K562 (cell line): ENCODE results near the gene RPH3AL. TPM values are rescaled to one million over a fixed set of nuclear protein-coding genes. Genes with fewer than 3 reads are reported as not detected.

Source experiments
- ATAC-seq: fragments of 200-7000 bp; cut with Tn5 transposase; 3 replicates; pipeline ENCODE4 v1.9.1; 2020; ENCODE audit warnings: moderate library complexity
- BruUV-seq: library from RNA; stranded (reverse); fragments of 400-500 nt; replicated peaks from 2 replicates; lab custom pipeline; 2021; lab: Mats Ljungman, UMichigan
- CTCF ChIA-PET: fragments of 300-600 bp; formaldehyde crosslinking; extraction: SDS; loops from one replicate; lab custom pipeline; 2021; ENCODE audit warnings: low intra/inter-chr PET ratio; lab: Yijun Ruan, JAX
- POLR2A ChIA-PET: fragments of 300-600, 350-650 bp; sonication (Branson Sonifier 250); formaldehyde crosslinking; extraction: SDS; loops from one replicate; lab custom pipeline; 2021; ENCODE audit warnings: antibody characterized with exemption, inconsistent platforms; lab: Yijun Ruan, JAX
- DNase-seq, 4 experiments: peaks; one replicate each; pipeline versions ENCODE4 v3.0.0 to v3.0.0-alpha.2; 2011 to 2018; ENCODE audit warnings: low spot score in 3 of 4, mixed read lengths in 3 of 4; ENCODE audit errors: extremely low read depth in 1 of 4
- FAIRE-seq: peaks from 2 replicates; lab custom pipeline; 2011; peaks lifted over from hg19 to GRCh38; lab: Jason Lieb, UNC
- H2AFZ ChIP-seq: 2 replicates; pipeline ENCODE4 v1.6.0; 2011; ENCODE audit warnings: low read depth, low read length, control low read depth, inconsistent platforms
- H3K27ac ChIP-seq: fragments of 200-600 bp; 3 replicates; pipeline ENCODE4 v1.8.0; 2011; ENCODE audit warnings: low read depth, mild to moderate bottlenecking, control low read depth, inconsistent platforms, low read length, moderate library complexity, mixed read lengths; ENCODE audit errors: extremely low read depth
- H3K27me3 ChIP-seq, 2 experiments: fragments of 300-600 bp in 1 of 2; 2 replicates in 1 of 2; 3 replicates in 1 of 2; pipeline versions ENCODE4 v1.6.0 to v1.8.0; 2011; ENCODE audit warnings: inconsistent platforms in 2 of 2, low read length in 2 of 2, mild to moderate bottlenecking in 1 of 2, mixed read lengths in 1 of 2, moderate library complexity in 1 of 2; ENCODE audit not compliant: control insufficient read depth in 2 of 2, insufficient read depth in 2 of 2
- H3K36me3 ChIP-seq: fragments of 300-600 bp; 3 replicates; pipeline ENCODE4 v1.8.0; 2011; ENCODE audit warnings: mild to moderate bottlenecking, low read length, inconsistent platforms; ENCODE audit not compliant: control insufficient read depth, insufficient read depth
- H3K4me1 ChIP-seq, 2 experiments: fragments of 200-600 bp in 1 of 2; replicated peaks in 1 of 2; 2 replicates in 1 of 2; 3 replicates in 1 of 2; pipeline versions ENCODE4 v1.5.1 to v1.8.0; 2011; ENCODE audit warnings: inconsistent platforms in 2 of 2, low read length in 2 of 2, mild to moderate bottlenecking in 1 of 2, mixed read lengths in 1 of 2, moderate library complexity in 1 of 2; ENCODE audit not compliant: control insufficient read depth in 2 of 2, insufficient read depth in 2 of 2
- H3K4me2 ChIP-seq: 2 replicates; pipeline ENCODE4 v1.6.1; 2011; ENCODE audit warnings: low read length, control low read depth, inconsistent platforms, mixed read lengths; ENCODE audit not compliant: insufficient read depth
- H3K4me3 ChIP-seq: fragments of 200-600 bp; sonication (generic), shearing (Covaris generic); 2 replicates; pipeline ENCODE4 v1.5.1; 2016; ENCODE audit warnings: control low read depth, inconsistent platforms
- H3K79me2 ChIP-seq: fragments of 200-600 bp; 3 replicates; pipeline ENCODE4 v1.8.0; 2011; ENCODE audit warnings: low read length, inconsistent platforms; ENCODE audit not compliant: control insufficient read depth, insufficient read depth
- H3K9ac ChIP-seq, 2 experiments: 2 replicates each; pipeline versions ENCODE4 v1.6.0 to v1.6.1; 2011; ENCODE audit warnings: low read depth in 2 of 2, low read length in 2 of 2, control low read depth in 1 of 2, inconsistent platforms in 1 of 2, mild to moderate bottlenecking in 1 of 2, mixed read lengths in 1 of 2; ENCODE audit not compliant: insufficient read depth in 1 of 2
- H3K9me1 ChIP-seq: one replicate; pipeline ENCODE4 v1.6.0; 2011; ENCODE audit warnings: inconsistent platforms, mild to moderate bottlenecking, low read length, moderate library complexity; ENCODE audit not compliant: control insufficient read depth, insufficient read depth
- H3K9me3 ChIP-seq: replicated peaks from 2 replicates; pipeline ENCODE4 v1.5.1; 2011; ENCODE audit warnings: low read depth, low read length, inconsistent platforms; ENCODE audit not compliant: control insufficient read depth, insufficient read depth
- H4K20me1 ChIP-seq: replicated peaks from 2 replicates; pipeline ENCODE4 v1.6.1; 2011; ENCODE audit warnings: low read length, inconsistent platforms, mixed read lengths; ENCODE audit not compliant: control insufficient read depth, insufficient read depth
- BCOR ChIP-seq: fragments of 450-650 bp; IDR thresholded peaks from 2 replicates; pipeline ENCODE4 v1.6.1; 2016
- CHD2 ChIP-seq: IDR thresholded peaks from 2 replicates; pipeline ENCODE4 v1.6.1; 2011; ENCODE audit warnings: low read depth, low read length
- DNMT1 ChIP-seq: fragments of 450-650 bp; IDR thresholded peaks from 2 replicates; pipeline ENCODE4 v1.6.1; 2016; ENCODE audit warnings: antibody characterized with exemption, mild to moderate bottlenecking
- FOXJ3 ChIP-seq: sonication (generic); formaldehyde crosslinking; IDR thresholded peaks from 2 replicates; pipeline ENCODE4 v1.4.0; 2020; ENCODE audit warnings: mild to moderate bottlenecking, missing genetic modification reagents
- NCOA1 ChIP-seq: fragments of 450-650 bp; IDR thresholded peaks from 2 replicates; pipeline ENCODE4 v1.6.1; 2016; ENCODE audit warnings: low read depth
- NCOA6 ChIP-seq: fragments of 450-650 bp; IDR thresholded peaks from 2 replicates; pipeline ENCODE4 v1.6.1; 2017; ENCODE audit warnings: mild to moderate bottlenecking
- SMARCB1 ChIP-seq: IDR thresholded peaks from 2 replicates; pipeline ENCODE4 v1.6.1; 2011; ENCODE audit warnings: improper control_type of control experiment, low read depth; ENCODE audit not compliant: insufficient read length
- TBP ChIP-seq: optimal IDR thresholded peaks from 2 replicates; pipeline ENCODE3; 2011; ENCODE audit warnings: low read depth, low read length, improper control_type of control experiment
- TRIM24 ChIP-seq, 2 experiments: fragments of 450-650 bp; IDR thresholded peaks; 2 replicates each; pipeline ENCODE4 v1.6.1; 2016
- ZNF655 ChIP-seq: fragments of 250-450 bp; sonication (Bioruptor Pico); IDR thresholded peaks from 2 replicates; pipeline ENCODE4 v1.5.0; 2021
- WGBS: fragments of 100-300 bp; shearing (Covaris generic); methylation state at CpG from one replicate; pipeline ENCODE4 v1.1.6; 2016; ENCODE audit warnings: low coverage, mixed read lengths; ENCODE audit not compliant: insufficient coverage; ENCODE audit errors: missing lambda C conversion rate; 5-methylcytosine and 5-hydroxymethylcytosine counted together
- in situ Hi-C: fragments of 300-500 bp; cut with MboI; formaldehyde crosslinking; loops from 4 replicates; pipeline ENCODE4 v1.15.0; 2018; ENCODE audit warnings: inconsistent platforms, mixed read lengths
- intact Hi-C: fragments of 100-400 bp; cut with micrococcal nuclease; formaldehyde crosslinking; loops from 2 replicates; pipeline ENCODE4 v1.14.2; 2022
- polyA plus RNA-seq, 8 experiments: library from polyadenylated mRNA; depleted of rRNA in 4 of 8; stranded (reverse) in 5 of 8; unstranded in 3 of 8; fragments of >200 nt; fragmentation: Nextera tagmentation in 2 of 8; fragmentation: Illumina TruSeq in 1 of 8; extraction: Ambion mirVana in 2 of 8; extraction: Trizol in 1 of 8; gene quantifications; 2 replicates each; pipeline versions ENCODE4 v1.2.1 to v1.2.3, GENCODE V29; 2011 to 2014; ENCODE audit warnings: inconsistent platforms in 1 of 8, missing spikeins in 1 of 8
- total RNA-seq, 7 experiments: library from RNA; depleted of rRNA in 6 of 7; stranded (reverse); fragments of >200 nt in 6 of 7; fragmentation: Illumina TruSeq in 2 of 7; extraction: Trizol in 2 of 7; gene quantifications; 2 replicates each; pipeline versions ENCODE4 v1.2.1 to v1.2.3, GENCODE V29; 2011 to 2021; ENCODE audit warnings: low replicate concordance in 1 of 7

RPH3AL gene
- total and polyA plus RNA-seq, 9 of the 15 experiments (the other 6 are each of a cell fraction or from before 2014, with no cell fraction given) = 0.18 to 1.7 (median 0.39) TPM

GRCh38 chr17:231191-231965 is 121.2 kb downstream of the RPH3AL start:
- H3K4me1 ChIP-seq = no peaks in the 10 kb centered on the region; a peak in 2 of 5 replicates
- in situ Hi-C loops (no loop called here), intact Hi-C loops (no loop called here)
- 10% methylated on average over 14 of the region's 16 CpGs for WGBS
- no peak overlapping the region for H3K4me2 ChIP-seq
- no peak overlapping the region for H3K4me3 ChIP-seq
- peaks cover 6 to 43% of the 10 kb centered on the region in 2 experiments; a peak in 4 of 5 replicates for H3K27me3 ChIP-seq
- ATAC-seq (no peak), FAIRE-seq (no peak), DNase-seq (no peak)
- H3K27ac ChIP-seq = no peak overlapping the region
- H2AFZ ChIP-seq = no peak overlapping the region
- no peaks in the 10 kb centered on the region for H3K9me1 ChIP-seq
- H3K9me3 ChIP-seq = no peaks in the 10 kb centered on the region
- no TSS peak for BruUV-seq
- no peak overlapping the region for H3K9ac ChIP-seq
- H3K79me2 ChIP-seq = no peaks in the 10 kb centered on the region
- no peaks in the 10 kb centered on the region for H3K36me3 ChIP-seq
- no peak for TF ChIP-seq CHD2
- TF ChIP-seq FOXJ3 (CRISPR knock-in tag) = no peak
- no peak for TF ChIP-seq DNMT1
- TF ChIP-seq NCOA6 = no peak
- no peak for TF ChIP-seq TRIM24 (IDR thresholded peaks at IDR 0.05)
- no peak for TF ChIP-seq NCOA1
- TF ChIP-seq BCOR = no peak
- TF ChIP-seq ZNF655 = no peak
- no peak for TF ChIP-seq SMARCB1
- TF ChIP-seq TBP = no peak
- ChIA-PET CTCF (no interaction called here), POLR2A (interaction anchor here (0.6 kb wide), 1 partner anchor 592 kb away, joined by 3 read pairs; no protein-coding TSS in a partner anchor)
- H4K20me1 ChIP-seq = no peaks in the 10 kb centered on the region
